MM.1S (cell line): ENCODE results near the gene PADI4.

ENCODE experiments used
- CTCF ChIP-seq: fragments of 300-600 bp; sonication (generic); IDR thresholded peaks from 2 replicates; pipeline ENCODE4 v1.5.1; 2016; ENCODE audit warnings: antibody characterized with exemption, low read length, mixed read lengths
- EZH2 ChIP-seq: fragments of 300-600 bp; sonication (generic); optimal IDR thresholded peaks from 2 replicates; pipeline ENCODE3; 2017; ENCODE audit warnings: low read depth, mild to moderate bottlenecking, antibody characterized with exemption, low read length, mixed read lengths
- EZH2phosphoT487 ChIP-seq: fragments of 300-600 bp; sonication (generic); IDR thresholded peaks from 2 replicates; pipeline ENCODE4 v1.6.1; 2018; ENCODE audit warnings: antibody characterized with exemption, low read length

GRCh38 chr1:17404034-17404684, 96.2 kb downstream of the PADI4 start:
- TF ChIP-seq CTCF (no peak), EZH2 (no peak), EZH2phosphoT487 (no peak)
